GM18511 (cell line): Measurements from ENCODE around the gene MAP2.

Experiments used
- ATAC-seq: cut with Tn5 transposase; IDR thresholded peaks from one replicate; pipeline ENCODE4 v1.9.1; 2021; ENCODE audit warnings: mild to moderate bottlenecking, moderate library complexity; ENCODE audit not compliant: unreplicated experiment

MAP2 gene

GRCh38 chr2:209526561-209526960, 102.7 kb downstream of the MAP2 start:
- peak; percentile 57 for ATAC-seq

- no peak for ATAC-seq
Observed at GRCh38 chr2:209529579-209529978, 105.7 kb downstream of the MAP2 start.

- ATAC-seq = no peak
Observed at GRCh38 chr2:209532321-209532720, 108.5 kb downstream of the MAP2 start.

- ATAC-seq = no peak
Observed at GRCh38 chr2:209533391-209533790, 109.5 kb downstream of the MAP2 start.

GRCh38 chr2:209534228-209534627, 110.4 kb downstream of the MAP2 start:
- ATAC-seq = peak; percentile 76

GRCh38 chr2:209536363-209536762, 112.5 kb downstream of the MAP2 start:
- no peak for ATAC-seq

DNA sequence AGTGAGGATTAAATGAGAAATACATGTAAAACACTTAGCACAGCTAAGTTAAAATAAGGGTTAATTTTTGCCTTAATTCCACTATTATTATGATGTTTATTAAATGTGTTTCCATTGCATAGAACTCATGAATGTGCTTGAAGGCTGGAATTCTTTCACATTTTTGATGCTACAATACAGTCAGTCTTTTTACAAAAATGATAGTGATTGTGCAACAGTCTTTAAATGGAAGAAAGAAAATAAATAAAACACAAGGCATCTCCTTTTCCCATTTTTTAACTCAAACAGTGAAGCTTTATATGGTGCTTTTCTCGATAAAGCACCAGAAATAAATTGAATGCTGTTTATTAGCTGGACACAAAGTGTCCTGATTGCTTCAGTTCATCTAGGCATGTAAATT, 123.9 kb downstream of the MAP2 start:
- ATAC-seq = no peak

DNA sequence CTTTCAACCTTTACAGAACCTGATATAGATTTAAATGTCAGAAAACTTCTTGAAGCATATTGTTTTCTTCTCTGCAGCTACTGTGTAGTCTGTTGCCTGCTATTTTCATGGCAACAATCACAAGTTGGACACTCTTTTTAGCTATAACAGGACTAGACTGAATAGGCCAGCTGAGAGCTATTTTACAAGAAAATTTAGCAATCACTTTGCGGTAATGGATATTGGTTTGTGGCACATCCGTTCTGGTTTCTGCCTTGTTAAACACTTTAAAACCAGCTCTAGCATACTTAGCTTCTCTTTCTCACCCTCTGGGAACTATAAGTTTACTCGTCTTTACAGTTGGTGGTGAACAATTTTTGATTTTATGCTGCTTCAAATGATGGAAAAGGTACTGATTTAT, 125.7 kb downstream of the MAP2 start:
- ATAC-seq = no peak

- no peak for ATAC-seq
Observed at GRCh38 chr2:209553913-209554312, 130.1 kb downstream of the MAP2 start.

DNA sequence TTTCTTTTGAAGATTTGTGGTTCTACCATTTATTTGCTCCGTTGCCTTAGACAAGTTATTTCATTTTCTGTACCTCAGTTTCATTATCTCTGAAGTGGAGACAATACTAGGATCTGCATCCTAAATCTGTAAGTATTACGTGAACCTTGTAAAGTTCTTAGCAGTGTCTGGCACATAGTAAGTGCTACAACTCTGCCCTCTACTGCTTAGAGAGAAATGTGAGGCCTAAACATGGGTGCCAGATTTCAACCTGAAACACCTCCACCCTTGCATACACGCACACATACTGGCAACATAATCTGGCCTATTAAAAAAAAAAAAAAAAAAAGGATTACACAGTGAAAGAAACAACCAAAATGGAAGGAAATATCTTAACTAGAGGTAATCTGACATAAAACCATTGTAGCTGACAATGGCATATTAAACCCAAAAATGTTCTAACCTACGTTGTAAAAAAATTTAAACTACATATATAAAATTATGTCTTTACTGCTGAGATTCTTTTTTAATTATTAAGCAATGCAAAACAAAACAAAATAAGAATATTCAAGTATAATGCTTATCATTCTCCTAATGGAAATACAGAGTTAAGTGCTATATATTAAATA, 132.6 kb downstream of the MAP2 start:
- peak; percentile 69 for ATAC-seq

DNA sequence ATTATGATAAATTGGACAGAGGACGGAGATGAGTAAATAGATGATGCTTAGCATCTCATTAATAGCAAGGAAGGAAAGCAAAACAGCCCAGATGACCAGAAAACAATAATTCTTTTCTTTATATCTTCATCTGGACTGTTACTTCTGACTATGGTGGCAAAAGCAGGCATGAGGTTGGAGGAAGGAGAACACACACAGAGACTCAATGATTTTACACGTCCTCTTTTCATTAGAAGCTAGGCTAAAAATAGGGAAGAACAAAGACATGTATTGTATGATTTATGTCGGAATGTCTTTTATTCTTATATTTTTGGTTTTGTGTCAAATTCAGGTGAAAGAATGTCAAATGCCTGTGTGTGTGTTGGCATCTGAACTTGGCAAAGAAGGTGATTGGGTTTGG, 137.1 kb downstream of the MAP2 start:
- ATAC-seq = no peak

- ATAC-seq = no peak
Observed at GRCh38 chr2:209563453-209563852, 139.6 kb downstream of the MAP2 start.

GRCh38 chr2:209564816-209565215, 141.0 kb downstream of the MAP2 start:
- ATAC-seq = no peak

GRCh38 chr2:209565896-209566582, 142.2 kb downstream of the MAP2 start:
- no peak for ATAC-seq

- no peak for ATAC-seq
Observed at GRCh38 chr2:209570194-209570593, 146.3 kb downstream of the MAP2 start.

DNA sequence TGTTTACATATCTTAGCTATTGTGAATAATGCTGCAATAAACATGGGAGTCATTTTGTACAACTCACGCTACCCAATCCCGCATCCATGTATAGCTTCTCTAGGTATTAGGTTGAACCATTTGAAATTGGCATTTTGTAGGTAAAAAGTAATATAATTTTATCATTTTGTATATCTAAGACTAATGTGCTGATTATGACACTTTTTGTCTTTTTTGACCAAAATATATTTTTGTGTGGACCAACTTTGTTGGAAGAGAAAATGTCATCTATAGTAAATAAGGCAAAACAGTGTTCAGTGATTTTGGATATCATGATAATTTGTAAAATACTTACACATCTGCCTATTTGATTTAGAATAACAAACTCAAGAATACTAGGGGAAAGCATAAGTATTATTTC, 150.7 kb downstream of the MAP2 start:
- ATAC-seq = no peak

- no peak for ATAC-seq
Observed at GRCh38 chr2:209577376-209578357, 153.8 kb downstream of the MAP2 start.

GRCh38 chr2:209578394-209579001, 154.7 kb downstream of the MAP2 start:
- no peak for ATAC-seq

GRCh38 chr2:209579230-209579749, 155.4 kb downstream of the MAP2 start:
- no peak for ATAC-seq

- no peak for ATAC-seq
Observed at GRCh38 chr2:209581040-209581439, 157.2 kb downstream of the MAP2 start.

GRCh38 chr2:209582281-209582680, 158.4 kb downstream of the MAP2 start:
- no peak for ATAC-seq
